T-helper 1 cell (primary cell): ENCODE measurements around the gene PSMG3.

Experiments used
- DNase-seq, 5 donors: peaks; one replicate each; pipeline ENCODE4 v3.0.0-alpha.2; 2012 to 2020

Gene PSMG3

DNA sequence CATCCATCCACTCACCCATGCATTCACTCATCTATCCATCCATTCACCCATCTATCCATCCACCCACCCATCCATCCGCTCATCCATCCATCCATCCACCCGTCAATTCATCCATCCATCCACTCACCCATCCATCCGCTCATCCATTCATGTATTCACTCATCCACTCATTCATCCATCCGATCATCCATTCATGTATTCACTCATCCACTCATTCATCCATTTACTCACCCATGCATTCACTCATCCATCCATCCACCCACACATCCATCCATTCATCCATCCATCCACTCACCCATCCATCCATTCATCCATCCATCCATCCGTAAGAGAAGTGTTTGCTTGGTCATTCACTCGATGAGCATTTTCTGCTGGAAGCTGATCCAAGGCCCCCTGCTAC, 8.7 kb upstream of the PSMG3 start:
- DNase-seq, result no peak

DNA sequence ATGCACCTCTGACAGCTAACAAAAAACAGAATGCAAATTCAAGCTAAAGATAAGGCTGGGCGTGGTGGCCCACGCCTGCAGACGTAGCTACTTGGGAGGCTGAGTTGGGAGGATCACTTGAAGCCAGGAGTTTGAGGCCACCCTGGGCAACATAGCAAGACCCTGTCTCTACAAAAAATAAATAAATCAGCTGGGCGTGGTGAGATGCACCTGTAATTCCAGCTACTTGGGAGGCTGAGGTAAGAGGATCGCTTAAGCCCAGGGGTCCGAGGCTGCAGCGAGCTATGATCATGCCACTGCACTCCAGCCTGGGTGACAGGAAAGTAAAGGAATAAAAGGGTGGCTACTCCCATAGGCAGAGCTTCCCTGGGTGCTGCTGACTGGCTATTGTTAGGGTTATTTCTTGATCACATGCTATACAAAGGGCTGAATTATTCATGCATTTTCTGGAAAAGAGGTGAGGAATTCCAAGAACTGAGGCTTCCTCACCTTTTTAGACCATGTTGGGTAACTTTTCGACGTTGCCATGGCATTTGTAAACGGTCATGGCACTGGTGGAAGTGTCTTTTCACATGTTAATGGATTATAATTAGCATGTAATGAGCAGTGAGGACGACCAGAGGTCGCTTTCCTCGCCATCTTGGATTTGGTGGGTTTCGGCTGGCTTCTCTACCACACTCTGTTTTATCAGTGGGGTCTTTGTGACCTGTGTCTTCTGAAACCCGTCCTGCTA, 6.9 kb upstream of the PSMG3 start:
- DNase-seq, result no peak

DNA sequence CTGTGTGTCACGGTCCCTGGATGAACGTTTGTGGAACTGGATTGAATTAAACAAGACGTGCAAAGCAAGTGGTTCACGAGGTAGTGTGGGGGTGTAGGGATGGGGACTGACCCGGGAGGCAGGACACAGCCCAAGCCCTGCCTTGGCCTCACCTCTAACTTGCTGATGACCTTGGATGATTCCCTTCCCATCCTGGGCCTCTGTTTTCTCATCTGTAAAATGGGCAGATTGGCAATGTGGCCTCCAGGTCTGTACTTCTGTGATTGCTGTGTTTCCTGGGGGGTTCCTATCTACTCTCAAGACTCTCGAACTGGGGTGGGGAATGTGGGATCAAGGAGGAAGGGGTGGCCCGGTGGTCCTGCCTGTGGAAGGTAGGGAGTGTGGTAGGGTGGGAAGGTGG, 6.0 kb upstream of the PSMG3 start:
- DNase-seq, result no peak

DNA sequence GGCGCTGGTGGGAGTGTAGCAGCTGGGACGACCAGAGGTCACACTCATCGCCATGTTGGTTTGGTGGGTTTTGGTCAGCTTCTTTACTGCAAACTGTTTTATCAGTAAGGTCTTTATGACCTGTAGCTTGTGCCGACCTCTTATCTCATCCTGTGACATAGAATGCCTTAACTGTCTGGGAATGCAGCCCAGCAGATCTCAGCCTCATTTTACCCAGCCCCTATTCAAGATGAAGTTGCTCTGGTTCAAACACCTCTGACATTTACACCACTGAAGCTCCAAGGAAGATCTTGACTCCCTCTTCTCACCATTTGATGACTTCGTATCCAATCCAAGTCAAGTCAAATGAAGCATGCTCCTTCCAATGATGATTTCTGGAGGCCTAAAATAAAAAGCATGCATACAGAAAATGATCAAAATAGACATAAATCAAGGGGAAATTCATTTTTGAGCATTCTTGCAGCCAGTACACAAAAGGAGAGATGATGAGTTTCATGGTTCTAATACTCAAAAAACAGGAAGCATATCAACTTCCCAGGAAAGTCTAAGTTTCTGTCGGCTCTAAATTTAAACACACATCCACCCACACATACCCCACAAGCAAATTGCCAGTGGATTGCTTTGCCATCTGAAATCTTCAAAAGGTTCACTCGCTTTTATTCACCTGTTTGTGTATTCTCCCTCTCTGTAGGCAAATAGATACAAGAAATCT, 2.4 kb upstream of the PSMG3 start:
- DNase-seq, result no peak

DNA sequence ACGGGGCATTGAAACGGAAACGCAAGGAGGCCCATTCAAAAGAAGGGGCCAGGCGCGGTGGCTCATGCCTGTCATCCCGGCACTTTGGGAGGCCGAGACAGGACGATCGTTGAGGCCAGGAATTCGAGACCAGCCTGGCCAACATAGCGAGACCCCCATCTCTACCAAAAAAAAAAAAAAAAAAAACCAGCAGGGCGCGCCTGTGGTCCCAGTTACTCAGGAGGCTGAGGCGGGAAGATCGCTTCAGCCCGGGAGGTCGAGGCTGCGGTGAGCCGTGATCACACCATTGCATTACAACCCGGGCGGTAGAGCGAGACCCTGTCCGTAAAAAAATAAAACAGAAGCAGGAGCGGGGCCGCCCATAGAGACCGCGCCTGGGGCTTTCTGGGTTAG, 396 bp downstream of the PSMG3 start:
- DNase-seq, result no peak

DNA sequence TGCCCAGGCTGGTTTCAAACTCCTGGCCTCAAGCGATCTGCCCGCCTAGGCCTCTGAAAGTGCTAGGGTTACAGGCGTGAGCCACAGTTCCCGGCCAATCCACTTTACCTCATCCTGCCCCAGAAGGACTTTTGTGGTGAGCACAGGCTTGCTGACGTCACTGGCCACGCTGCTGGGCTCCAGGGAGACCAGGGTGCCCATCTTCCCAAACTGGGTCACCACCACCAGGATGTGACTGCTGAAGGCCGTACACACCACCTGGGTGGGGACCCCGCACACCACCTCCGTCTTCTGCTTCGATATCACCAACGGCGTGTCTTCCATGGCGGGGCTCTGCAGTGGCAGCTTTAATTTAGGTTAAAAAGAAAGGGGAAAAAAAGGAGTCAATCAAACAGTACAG, 816 bp downstream of the PSMG3 start:
- DNase-seq, result peak in 1 of 5 donors; percentile 41

DNA sequence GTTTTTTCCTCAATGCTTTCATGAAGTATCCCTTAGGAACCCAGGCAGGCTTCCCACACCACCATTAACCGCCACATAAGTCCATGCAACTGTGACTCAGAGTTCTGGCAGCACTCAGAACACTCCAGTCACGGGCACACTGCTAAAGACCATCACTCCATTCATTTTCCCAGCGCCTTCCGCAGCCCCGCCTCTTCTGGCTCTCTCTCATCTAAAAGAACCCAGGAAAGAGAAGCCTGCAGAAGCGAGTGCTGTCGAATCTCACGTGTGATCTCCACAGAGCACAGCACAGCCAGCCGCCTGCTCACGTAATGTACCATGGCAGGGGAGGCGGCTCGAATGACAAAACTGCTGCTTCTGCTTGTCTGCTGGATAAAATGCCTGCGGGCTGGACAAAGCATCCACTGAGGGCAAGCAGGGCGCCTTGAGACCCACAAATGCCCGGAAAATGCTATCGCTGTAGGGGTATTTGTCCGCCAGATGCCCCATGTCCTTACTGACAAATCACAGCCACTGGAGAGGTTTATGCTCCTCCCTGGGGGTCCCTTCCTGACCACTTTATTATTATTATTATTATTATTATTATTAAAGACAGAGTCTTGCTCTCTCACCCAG, 1.8 kb downstream of the PSMG3 start:
- DNase-seq, result no peak

DNA sequence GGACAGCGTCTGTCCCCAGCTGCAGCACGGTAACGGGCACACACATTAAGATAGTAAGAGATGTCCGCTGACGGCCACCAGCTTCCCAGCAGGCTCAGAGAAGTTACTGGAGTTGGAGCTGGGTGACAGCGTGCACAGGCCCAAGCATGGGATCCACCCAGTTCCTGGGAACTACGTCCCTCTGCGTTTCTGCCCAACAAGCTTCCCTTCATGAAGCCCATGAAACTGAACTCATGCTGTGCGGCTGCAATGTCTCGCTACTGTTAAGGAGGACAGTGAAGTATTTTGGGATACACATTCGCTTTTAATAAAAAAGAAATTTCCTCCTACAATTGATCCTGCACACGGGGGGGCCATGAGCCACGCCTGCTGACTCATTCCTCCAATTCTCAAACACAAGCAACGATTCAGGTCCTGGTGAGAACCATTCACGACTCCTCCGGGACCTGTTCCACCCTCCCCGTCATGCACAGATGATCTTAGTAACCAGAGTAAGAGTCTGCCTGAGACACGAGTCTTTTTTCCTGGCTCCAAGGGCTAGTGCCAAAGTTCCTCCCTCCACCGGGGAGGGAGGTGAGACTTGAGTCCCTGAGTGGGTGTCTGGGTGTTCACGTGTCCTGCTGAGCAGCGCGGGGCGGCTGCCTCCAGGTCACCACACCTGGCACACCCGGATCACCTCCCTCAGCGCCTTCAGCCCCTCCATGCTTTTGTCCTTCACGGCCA, 2.6 kb downstream of the PSMG3 start:
- no peak for DNase-seq

DNA sequence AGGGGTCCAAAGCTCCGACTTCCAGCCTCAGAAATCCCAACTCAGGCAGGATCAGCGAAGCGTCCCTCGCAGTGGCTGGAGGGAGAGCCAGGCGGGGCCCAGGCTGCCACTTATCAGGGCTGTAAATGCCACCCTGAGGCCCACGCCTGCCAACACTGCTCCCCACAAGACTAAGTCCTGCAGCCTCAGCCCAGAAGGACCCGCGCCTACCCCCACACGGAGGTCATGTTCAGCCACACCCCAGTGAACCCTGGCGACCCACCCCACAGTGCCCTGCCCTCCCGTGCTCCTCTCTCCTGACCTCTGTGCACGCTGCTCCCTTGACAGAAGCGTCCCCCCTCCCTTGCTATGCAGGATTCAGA, 3.2 kb downstream of the PSMG3 start:
- DNase-seq, result no peak

DNA sequence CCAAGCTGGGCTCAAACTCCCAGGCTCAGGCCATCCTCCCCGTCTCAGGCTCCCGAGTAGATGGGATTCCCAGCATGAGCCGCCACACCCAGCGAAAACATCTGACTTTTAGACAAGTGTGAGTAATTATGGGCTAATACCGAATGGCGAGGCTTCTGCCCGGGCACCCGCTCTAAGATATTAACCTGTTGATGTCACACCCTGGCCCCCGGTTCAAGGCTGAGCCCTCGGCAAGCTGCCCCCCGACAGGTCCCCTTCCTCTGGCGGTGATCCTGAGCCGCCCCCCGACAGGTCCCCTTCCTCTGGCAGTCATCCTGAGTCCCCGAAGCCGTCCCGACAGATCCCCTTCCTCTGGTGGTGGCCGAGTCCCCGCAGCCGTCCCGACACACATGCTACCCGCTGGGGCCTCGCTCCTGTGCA, 5.2 kb downstream of the PSMG3 start:
- DNase-seq, result no peak

DNA sequence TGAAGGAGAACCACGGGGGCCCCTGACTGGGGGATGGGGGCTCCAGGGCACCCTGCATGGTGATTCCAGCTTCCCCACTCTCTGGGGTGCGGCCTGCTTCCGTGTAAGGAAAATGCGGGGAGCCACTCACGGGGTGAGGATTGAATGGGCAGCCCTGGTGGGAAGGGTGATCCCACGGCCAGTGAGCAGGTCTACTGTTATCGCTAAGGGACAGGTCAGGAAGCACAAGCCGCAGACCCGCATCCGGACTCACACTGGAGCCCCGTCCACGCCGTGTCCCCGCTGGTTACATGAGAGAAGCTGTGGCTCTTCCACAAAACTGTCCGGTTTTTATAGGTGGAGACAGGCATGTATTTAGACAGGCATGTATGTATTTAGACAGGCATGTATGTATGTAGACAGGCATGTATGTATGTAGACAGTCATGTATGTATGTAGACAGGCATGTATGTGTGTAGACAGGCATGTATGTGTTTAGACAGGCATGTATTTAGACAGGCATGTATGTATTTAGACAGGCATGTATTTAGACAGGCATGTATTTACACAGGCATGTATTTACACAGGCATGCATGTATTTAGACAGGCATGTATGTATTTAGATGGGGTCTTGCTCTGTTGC, 5.7 kb downstream of the PSMG3 start:
- no peak for DNase-seq

DNA sequence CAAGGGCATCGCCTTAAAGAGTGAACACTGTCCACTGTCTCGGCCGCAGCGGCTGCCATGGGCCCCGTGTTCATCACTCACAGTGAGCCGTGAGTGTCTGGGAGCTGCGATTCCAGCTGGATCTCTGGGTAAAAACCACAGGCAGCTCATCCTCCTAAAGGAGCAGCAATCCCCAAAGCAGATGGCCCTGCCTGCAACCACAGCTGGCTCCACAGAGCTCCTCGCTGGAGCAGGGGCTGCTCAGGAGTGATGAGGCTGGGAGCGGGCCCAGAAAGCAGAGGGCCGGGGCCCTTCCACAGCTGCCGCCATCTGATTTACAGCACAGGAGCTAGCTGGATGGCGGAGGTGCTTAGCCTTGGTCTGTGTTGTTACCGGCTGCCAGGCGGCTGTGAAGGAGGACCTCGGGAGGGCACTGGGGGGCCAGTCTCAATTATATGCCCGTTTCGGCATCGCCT, 7.2 kb downstream of the PSMG3 start:
- no peak for DNase-seq

DNA sequence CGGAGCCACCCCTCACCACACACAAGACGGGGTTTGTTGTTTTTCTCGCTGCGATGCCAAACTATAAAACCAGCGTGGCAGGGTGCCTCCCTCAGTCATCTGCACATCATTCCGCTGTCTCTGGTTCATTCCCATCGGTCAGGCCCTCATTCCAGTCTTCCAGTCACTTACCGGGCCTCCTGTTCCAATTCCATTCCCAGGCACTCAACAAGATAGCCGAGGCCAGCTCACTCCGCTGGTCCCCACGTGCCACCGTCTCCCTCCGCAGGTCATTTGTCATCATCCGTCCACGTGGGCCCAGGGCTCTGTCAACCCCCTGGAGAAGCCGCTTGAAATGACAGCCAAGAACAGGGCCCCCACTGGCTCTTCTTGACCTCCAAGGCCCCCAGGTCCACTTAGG, 7.7 kb downstream of the PSMG3 start:
- no peak for DNase-seq

DNA sequence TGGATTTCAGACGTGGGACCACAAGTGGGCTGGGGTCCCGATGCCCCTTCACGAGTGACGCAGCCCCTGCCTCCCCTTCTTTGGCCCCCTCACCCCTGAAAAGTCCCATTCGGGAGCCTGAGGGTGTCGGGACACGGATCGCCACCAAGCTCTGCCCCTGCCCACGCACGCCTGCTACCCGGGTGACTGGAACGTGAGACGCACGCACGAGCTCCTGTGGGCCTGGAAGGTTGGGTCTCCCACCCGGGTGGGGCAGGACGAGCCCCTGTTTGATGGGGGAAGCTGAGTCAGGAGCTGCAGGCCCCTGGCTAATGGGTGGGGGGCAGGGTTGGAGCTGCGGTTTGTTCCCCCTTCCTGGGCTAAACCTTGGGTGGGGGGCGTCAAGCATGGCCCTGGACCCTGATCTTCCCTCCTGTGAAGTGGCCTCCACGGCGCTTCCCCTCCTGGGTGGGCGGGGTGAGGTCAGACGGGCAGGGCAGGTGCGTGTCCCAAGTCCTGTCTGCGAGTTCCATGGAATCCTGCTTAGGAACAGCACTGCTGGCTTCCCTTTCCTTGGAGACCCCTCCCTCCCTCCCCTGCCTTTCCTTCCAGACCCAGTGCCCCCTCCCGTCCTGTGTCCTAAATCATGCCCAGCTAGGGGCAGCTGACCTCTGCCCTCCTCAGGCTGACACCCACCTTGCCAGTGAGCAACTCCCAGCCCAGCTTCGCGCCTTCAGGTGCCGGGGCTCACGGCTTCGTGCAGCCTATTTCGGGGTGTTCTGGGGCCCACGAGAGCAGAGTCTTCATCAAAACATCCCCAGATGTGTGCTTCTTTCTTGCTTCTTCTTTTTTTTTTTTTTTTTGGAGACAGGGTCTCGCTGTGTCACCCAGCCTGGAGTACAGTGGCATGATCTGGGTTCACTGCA, 8.5 kb downstream of the PSMG3 start:
- DNase-seq, result no peak

DNA sequence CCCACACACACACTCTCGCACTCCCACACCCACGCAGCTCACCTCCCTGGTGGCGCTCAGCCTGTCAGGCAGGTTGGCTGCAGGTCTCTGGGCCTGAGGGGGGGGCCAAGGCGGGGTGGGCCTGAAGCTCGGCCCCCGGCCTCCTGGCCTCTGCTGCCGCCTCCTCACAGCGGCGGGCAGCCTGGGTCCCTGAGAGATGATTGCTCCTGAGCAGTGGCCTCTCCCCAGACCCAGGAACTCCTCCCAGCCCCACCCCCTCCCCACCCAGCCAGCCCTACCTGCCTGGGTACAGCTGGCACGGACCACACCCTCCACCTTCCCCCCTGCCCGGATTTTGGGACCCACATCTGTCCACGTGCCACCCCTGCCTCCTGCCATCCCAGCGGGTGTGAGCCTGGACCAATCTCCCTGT, 9.2 kb downstream of the PSMG3 start:
- DNase-seq, result no peak

DNA sequence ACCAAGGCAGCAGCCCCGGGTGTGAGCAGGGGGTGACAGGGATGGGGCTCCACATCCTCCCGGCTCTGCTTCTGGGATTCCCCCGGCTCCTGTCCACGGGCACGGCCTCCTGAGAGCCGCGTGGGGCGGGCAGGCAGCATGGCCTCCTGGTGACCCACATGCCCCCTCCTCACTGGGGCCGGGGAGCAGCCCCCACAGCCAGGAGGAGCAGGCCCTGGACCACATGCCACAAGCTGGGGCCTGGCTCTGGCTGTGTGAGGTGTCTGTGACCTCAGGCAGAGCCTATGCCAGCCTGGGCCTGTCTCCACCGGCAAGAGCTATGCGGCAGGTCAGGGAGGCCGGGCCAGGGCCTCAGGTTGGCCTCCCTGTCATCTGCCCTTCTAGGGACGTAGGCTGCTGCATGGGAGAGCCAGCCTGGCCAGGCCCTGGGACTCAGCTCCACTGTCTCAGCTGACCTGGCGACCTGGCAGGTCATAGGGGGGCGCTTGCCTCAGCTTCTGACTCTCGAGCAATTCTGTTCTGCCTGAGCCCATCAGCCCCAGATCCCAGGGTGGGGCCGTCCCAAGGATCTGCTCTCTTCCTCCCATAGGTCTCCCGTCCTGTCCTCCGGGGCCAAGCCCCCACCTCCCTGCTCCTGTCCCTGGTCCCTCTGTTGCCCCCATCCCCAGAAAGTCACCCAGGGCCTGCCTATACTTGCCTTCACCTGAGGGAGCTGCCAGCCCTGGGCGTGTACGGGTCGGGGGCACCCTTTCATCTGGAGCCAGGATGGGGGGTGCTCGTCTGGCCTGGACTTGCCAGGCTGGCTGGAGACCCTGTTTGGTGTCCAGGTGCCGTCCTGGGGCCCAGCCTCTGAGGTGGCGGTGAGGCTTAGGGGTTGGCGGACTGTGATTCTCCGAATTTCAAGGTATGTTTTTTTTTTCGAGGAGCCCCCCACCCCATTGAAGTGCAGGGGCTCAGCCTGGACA, 9.9 kb downstream of the PSMG3 start:
- no peak for DNase-seq

DNA sequence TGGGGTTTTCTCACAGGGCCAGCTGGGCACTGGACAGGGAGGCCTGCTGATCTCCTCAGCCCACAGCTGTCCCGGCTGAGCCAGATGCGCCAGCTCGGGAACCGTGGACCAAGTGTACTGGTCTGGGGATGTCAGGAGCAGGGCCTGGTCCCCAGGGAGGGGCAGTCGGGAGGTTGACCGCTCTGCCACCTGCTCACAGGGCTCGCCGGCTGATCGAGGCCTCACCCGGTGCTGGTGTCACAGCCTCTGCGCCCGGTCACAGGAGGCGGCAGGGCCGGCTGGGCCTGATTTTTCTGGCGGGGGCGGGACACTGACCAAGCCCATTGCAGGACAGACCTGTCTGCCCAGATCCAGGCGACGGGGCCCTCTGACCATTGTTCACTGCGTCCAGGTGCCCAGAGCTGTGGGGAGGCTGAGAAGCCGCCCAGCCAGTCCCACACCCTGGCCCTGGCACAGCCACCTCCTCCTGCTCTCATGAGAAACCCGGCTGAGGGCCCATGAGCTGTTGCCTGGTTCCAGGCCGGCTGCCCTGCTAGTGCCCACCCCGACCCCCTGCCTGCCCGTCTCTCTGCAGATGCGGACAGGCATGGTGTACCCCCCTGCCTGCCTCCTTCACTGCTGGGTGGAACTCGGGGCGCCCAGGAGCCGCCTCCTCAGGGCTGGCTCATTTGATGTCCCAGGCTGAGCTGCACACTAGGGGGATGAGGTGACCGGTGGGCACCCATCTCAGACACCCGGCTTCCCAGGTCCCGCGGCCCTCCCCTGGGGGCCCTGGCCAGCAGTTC, 10.8 kb downstream of the PSMG3 start:
- DNase-seq, result no peak

DNA sequence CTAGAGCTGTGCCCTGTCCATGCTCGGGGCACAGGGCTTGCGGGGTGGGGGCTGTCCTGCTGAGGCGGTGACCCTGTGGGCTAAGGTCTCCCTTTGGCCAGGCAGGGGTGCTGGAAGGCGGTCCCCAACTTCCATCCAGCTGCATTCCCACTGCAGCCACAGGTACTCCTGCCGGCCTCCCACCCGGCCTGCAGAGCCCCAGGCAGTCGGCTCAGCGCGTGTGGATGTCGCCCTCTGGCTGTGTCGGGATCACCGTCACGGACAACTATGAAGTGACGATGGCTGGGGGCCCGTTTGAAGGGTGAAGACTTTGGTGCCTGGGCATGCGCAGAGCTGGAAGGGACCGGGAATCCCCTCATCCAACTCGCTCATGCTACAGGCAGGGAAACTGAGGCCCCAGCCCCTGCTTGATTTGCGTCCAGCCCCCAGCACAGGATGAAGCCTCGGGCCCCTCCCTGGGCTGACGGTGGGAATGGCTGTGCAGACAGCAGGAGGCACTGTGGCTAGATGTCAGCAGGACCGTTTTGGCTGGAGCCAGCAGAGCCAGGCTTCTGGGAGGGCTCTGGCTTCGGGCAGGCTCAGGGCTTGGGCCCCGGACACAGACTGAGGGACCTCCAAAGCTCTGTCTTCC, 11.5 kb downstream of the PSMG3 start:
- no peak for DNase-seq

DNA sequence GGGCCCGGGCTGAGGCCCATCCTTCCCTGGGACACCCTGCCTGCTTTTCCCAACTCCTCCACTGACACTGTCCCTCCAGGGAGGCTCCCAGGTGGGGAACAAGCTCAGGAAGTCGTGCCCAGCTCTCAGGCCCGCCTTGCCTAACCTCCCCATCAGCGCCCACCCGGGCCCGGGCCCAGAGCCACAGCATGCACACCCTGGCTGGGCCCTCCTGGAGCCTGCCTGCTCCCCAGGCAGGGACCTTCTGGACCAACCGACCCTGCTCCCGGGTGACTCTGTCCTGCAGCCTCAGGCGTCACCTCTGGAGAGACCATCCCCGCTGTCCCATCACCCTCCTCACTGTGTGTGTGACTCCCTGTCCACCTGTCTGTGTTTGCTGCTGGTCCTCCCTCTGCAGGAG, 12.1 kb downstream of the PSMG3 start:
- no peak for DNase-seq
